IMR-90 (cell line): ENCODE results near the gene MT1X. TPM values are rescaled to one million over a fixed set of nuclear protein-coding genes. Genes with fewer than 3 reads are reported as not detected.

Experiments used
- ATAC-seq: fragments of 200-7000 bp; cut with Tn5 transposase; 2 replicates; pipeline ENCODE4 v1.9.1; 2020; ENCODE audit warnings: low read depth, mild to moderate bottlenecking, moderate library complexity
- BruUV-seq: library from RNA; stranded (reverse); fragments of 400-500 nt; replicated peaks from 2 replicates; lab custom pipeline; 2021; lab: Mats Ljungman, UMichigan
- CTCF ChIA-PET: fragments of 300-600 bp; formaldehyde crosslinking; extraction: SDS; loops from one replicate; lab custom pipeline; 2021; ENCODE audit warnings: antibody characterized with exemption; lab: Yijun Ruan, JAX
- POLR2A ChIA-PET: fragments of 300-600 bp; sonication (Branson Sonifier 250); formaldehyde crosslinking; loops from one replicate; lab custom pipeline; 2022; ENCODE audit warnings: antibody characterized with exemption; ENCODE audit not compliant: unreplicated experiment; lab: Charles Lee
- DNase-seq: peaks from one replicate; pipeline ENCODE4 v3.0.0; 2013
- H2AFZ ChIP-seq: replicated peaks from 2 replicates; pipeline ENCODE3; 2013; ENCODE audit warnings: low read length, mild to moderate bottlenecking; ENCODE audit not compliant: poor library complexity
- H2AK5ac ChIP-seq: 2 replicates; pipeline ENCODE4 v1.6.1; 2013; ENCODE audit warnings: low read depth, low read length, inconsistent platforms
- H2AK9ac ChIP-seq: replicated peaks from 2 replicates; pipeline ENCODE3; 2013; ENCODE audit warnings: mild to moderate bottlenecking, low read depth, low read length, moderate library complexity; ENCODE audit not compliant: poor library complexity
- H2BK120ac ChIP-seq: 2 replicates; pipeline ENCODE4 v1.6.1; 2013; ENCODE audit warnings: low read depth, low read length, inconsistent platforms
- H2BK15ac ChIP-seq: 3 replicates; pipeline ENCODE4 v1.6.1; 2013; ENCODE audit warnings: low read depth, low read length, inconsistent platforms
- H2BK20ac ChIP-seq: 2 replicates; pipeline ENCODE4 v1.6.1; 2013; ENCODE audit warnings: low read depth, mild to moderate bottlenecking, inconsistent platforms, low read length, moderate library complexity
- H2BK5ac ChIP-seq: 2 replicates; pipeline ENCODE4 v1.6.1; 2013; ENCODE audit warnings: mild to moderate bottlenecking, low read depth, low read length, inconsistent platforms; ENCODE audit not compliant: poor library complexity, severe bottlenecking
- H3K14ac ChIP-seq: replicated peaks from 2 replicates; pipeline ENCODE4 v1.6.1; 2013; ENCODE audit warnings: low read depth, low read length, inconsistent platforms
- H3K18ac ChIP-seq: 2 replicates; pipeline ENCODE4 v1.6.1; 2013; ENCODE audit warnings: low read depth, low read length, control low read depth
- H3K23ac ChIP-seq: 2 replicates; pipeline ENCODE4 v1.6.1; 2013; ENCODE audit warnings: low read depth, low read length, inconsistent platforms
- H3K27ac ChIP-seq: 2 replicates; pipeline ENCODE4 v1.5.1; 2013; ENCODE audit warnings: mild to moderate bottlenecking, control low read depth, low read length; ENCODE audit not compliant: insufficient read depth
- H3K27me3 ChIP-seq: 2 replicates; pipeline ENCODE4 v1.6.1; 2013; ENCODE audit warnings: low read length; ENCODE audit not compliant: control insufficient read depth, insufficient read depth
- H3K36me3 ChIP-seq: 2 replicates; pipeline ENCODE4 v1.6.1; 2013; ENCODE audit warnings: low read length, mixed read lengths; ENCODE audit not compliant: control insufficient read depth, insufficient read depth
- H3K4ac ChIP-seq: 2 replicates; pipeline ENCODE4 v1.6.1; 2013; ENCODE audit warnings: low read depth, low read length, inconsistent platforms
- H3K4me1 ChIP-seq: 2 replicates; pipeline ENCODE4 v1.6.1; 2013; ENCODE audit warnings: low read length, mixed read lengths; ENCODE audit not compliant: control insufficient read depth, insufficient read depth
- H3K4me2 ChIP-seq: 2 replicates; pipeline ENCODE4 v1.6.1; 2013; ENCODE audit warnings: low read depth, mild to moderate bottlenecking, control low read depth, low read length, moderate library complexity
- H3K4me3 ChIP-seq: 2 replicates; pipeline ENCODE4 v1.5.1; 2013; ENCODE audit warnings: low read depth, mild to moderate bottlenecking, control low read depth, low read length, moderate library complexity; ENCODE audit not compliant: insufficient read depth
- H3K56ac ChIP-seq: 2 replicates; pipeline ENCODE4 v1.6.1; 2013; ENCODE audit warnings: low read length, inconsistent platforms; ENCODE audit not compliant: insufficient read depth; ENCODE audit errors: extremely low read depth
- H3K79me1 ChIP-seq, 2 experiments: 2 replicates each; pipeline ENCODE4 v1.6.1; 2013; ENCODE audit warnings: low read length in 2 of 2, inconsistent platforms in 1 of 2, low read depth in 1 of 2
- H3K9ac ChIP-seq: 2 replicates; pipeline ENCODE4 v1.6.1; 2013; ENCODE audit warnings: low read depth, low read length, control low read depth
- H3K9me1 ChIP-seq: 2 replicates; pipeline ENCODE4 v1.6.1; 2013; ENCODE audit warnings: low read length, inconsistent platforms; ENCODE audit not compliant: insufficient read depth
- H3K9me3 ChIP-seq: 2 replicates; pipeline ENCODE4 v1.6.1; 2013; ENCODE audit warnings: low read length; ENCODE audit not compliant: control insufficient read depth, insufficient read depth
- H4K20me1 ChIP-seq: 2 replicates; pipeline ENCODE4 v1.6.1; 2013; ENCODE audit warnings: low read length, inconsistent platforms; ENCODE audit not compliant: insufficient read depth
- H4K5ac ChIP-seq: 2 replicates; pipeline ENCODE4 v1.6.1; 2013; ENCODE audit warnings: mild to moderate bottlenecking, low read depth, low read length, control low read depth
- H4K8ac ChIP-seq, 2 experiments: 2 replicates each; pipeline ENCODE4 v1.6.1; 2013; ENCODE audit warnings: low read depth in 2 of 2, low read length in 2 of 2, control low read depth in 1 of 2, inconsistent platforms in 1 of 2
- H4K91ac ChIP-seq: 2 replicates; pipeline ENCODE4 v1.6.1; 2013; ENCODE audit warnings: low read depth, low read length, inconsistent platforms; ENCODE audit not compliant: insufficient read depth
- BHLHE40 ChIP-seq: fragments of 150-350 bp; IDR thresholded peaks from 2 replicates; pipeline ENCODE4 v1.6.1; 2016; ENCODE audit warnings: mild to moderate bottlenecking, low read depth, low read length
- CEBPB ChIP-seq: IDR thresholded peaks from 2 replicates; pipeline ENCODE4 v1.6.1; 2012; ENCODE audit warnings: low read depth, low read length, improper control_type of control experiment
- CHD1 ChIP-seq: IDR thresholded peaks from 2 replicates; pipeline ENCODE4 v1.6.1; 2012; ENCODE audit warnings: low read depth, low read length, improper control_type of control experiment
- ELK1 ChIP-seq: fragments of 150-350 bp; IDR thresholded peaks from 2 replicates; pipeline ENCODE4 v1.6.1; 2016; ENCODE audit warnings: low read depth, mild to moderate bottlenecking, low read length, moderate library complexity, borderline replicate concordance
- MAFK ChIP-seq: IDR thresholded peaks from 2 replicates; pipeline ENCODE4 v1.6.1; 2012; ENCODE audit warnings: low read depth, low read length, improper control_type of control experiment
- MAZ ChIP-seq: IDR thresholded peaks from 2 replicates; pipeline ENCODE4 v1.6.1; 2012; ENCODE audit warnings: low read depth, mild to moderate bottlenecking, low read length, improper control_type of control experiment, moderate library complexity, borderline replicate concordance
- MXI1 ChIP-seq: IDR thresholded peaks from 2 replicates; pipeline ENCODE4 v1.6.1; 2012; ENCODE audit warnings: low read depth, mild to moderate bottlenecking, low read length, moderate library complexity, borderline replicate concordance
- NFE2L2 ChIP-seq: fragments of 150-350 bp; IDR thresholded peaks from 2 replicates; pipeline ENCODE4 v1.6.1; 2016; ENCODE audit warnings: low read depth, mild to moderate bottlenecking, low read length
- POLR2A ChIP-seq: IDR thresholded peaks from 2 replicates; pipeline ENCODE4 v1.6.1; 2012; ENCODE audit warnings: mild to moderate bottlenecking, low read depth, low read length
- RAD21 ChIP-seq: IDR thresholded peaks from 2 replicates; pipeline ENCODE4 v1.6.1; 2012; ENCODE audit warnings: low read length, improper control_type of control experiment
- RCOR1 ChIP-seq: IDR thresholded peaks from 2 replicates; pipeline ENCODE4 v1.6.1; 2012; ENCODE audit warnings: mild to moderate bottlenecking, low read length, improper control_type of control experiment; ENCODE audit not compliant: insufficient replicate concordance
- RFX5 ChIP-seq: IDR thresholded peaks from 2 replicates; pipeline ENCODE4 v1.8.0; 2012; ENCODE audit warnings: low read depth, mild to moderate bottlenecking, low read length, moderate library complexity
- SMC3 ChIP-seq: fragments of 150-350 bp; IDR thresholded peaks from 2 replicates; pipeline ENCODE4 v1.6.1; 2016; ENCODE audit warnings: low read depth, mild to moderate bottlenecking, antibody characterized with exemption, low read length, moderate library complexity
- USF2 ChIP-seq: fragments of 150-350 bp; IDR thresholded peaks from 2 replicates; pipeline ENCODE4 v1.6.1; 2017; ENCODE audit warnings: mild to moderate bottlenecking, antibody characterized with exemption, low read length, low read depth
- WGBS, 2 experiments: methylation state at CpG; one replicate each; pipeline versions ENCODE4 v1.1.5 to v1.1.7; 2013; ENCODE audit warnings: missing lambda C conversion rate in 2 of 2; ENCODE audit not compliant: insufficient read length in 1 of 2; ENCODE audit errors: extremely low coverage in 2 of 2; 5-methylcytosine and 5-hydroxymethylcytosine counted together
- dilution Hi-C: fragments of 300-500 bp; cut with HindIII; formaldehyde crosslinking; loops from one replicate; pipeline ENCODE4 v1.14.3; 2018; ENCODE audit warnings: low sequenced_read_pairs; ENCODE audit not compliant: unreplicated experiment
- in situ Hi-C: fragments of 300-500 bp; cut with MboI; formaldehyde crosslinking; loops from 3 replicates; pipeline ENCODE4 v1.14.3; 2019; ENCODE audit warnings: low sequenced_read_pairs, inconsistent platforms, mixed read lengths
- intact Hi-C: fragments of 100-400 bp; cut with micrococcal nuclease; formaldehyde crosslinking; loops from 2 replicates; pipeline ENCODE4 v1.10.0; 2022
- polyA plus RNA-seq, 3 experiments: library from polyadenylated mRNA; depleted of rRNA; stranded (reverse); fragments of >200 nt; gene quantifications; 2 replicates each; pipeline ENCODE4 v1.2.3, GENCODE V29; 2012; ENCODE audit warnings: low replicate concordance in 1 of 3
- total RNA-seq: library from RNA; depleted of rRNA; stranded (reverse); fragments of >200 nt; gene quantifications from 2 replicates; pipeline ENCODE4 v1.2.3, GENCODE V29; 2012

Gene MT1X
- total and polyA plus RNA-seq, 2 of the 4 experiments (the other 2 are of a cell fraction): 5.6 to 170 TPM

GRCh38 chr16:56728027-56728426, 45.8 kb downstream of the MT1X start:
- no peaks in the 10 kb centered on the region for H3K36me3 ChIP-seq
- no peaks in the 10 kb centered on the region for H3K9me3 ChIP-seq
- no peak overlapping the region for H2BK120ac ChIP-seq
- H3K4ac ChIP-seq: no peak overlapping the region
- no CpG with 5 or more reads among the region's 1 CpG for WGBS, 2 experiments
- H4K8ac ChIP-seq: no peak overlapping the region
- H2AK9ac ChIP-seq: no peak overlapping the region
- no peak overlapping the region for H3K14ac ChIP-seq
- H2BK20ac ChIP-seq: no peak overlapping the region
- H2BK5ac ChIP-seq: no peak overlapping the region
- no peak overlapping the region for H3K18ac ChIP-seq
- dilution Hi-C loops (no loop called here), in situ Hi-C loops (no loop called here), intact Hi-C loops (no loop called here)
- H4K20me1 ChIP-seq: no peaks in the 10 kb centered on the region; the same call in 1 of the 2 replicates
- no peaks in the 10 kb centered on the region for H3K27me3 ChIP-seq
- no peak overlapping the region for H2BK15ac ChIP-seq
- CTCF ChIA-PET: no interaction called here
- no peak overlapping the region for H3K23ac ChIP-seq
- no peak overlapping the region for H3K4me2 ChIP-seq
- no peak for DNase-seq
- POLR2A ChIA-PET: no interaction called here
- peaks cover 19 to 42% of the 10 kb centered on the region in 2 experiments for H3K79me1 ChIP-seq
- H3K9ac ChIP-seq: no peak overlapping the region
- H4K5ac ChIP-seq: no peak overlapping the region
- H3K4me1 ChIP-seq: 0 out of 2 replicates have a peak, but pooled peaks cover 1% of the 10 kb centered on the region
- no peak for ATAC-seq
- no peak overlapping the region for H2AFZ ChIP-seq
- H3K27ac ChIP-seq: no peak overlapping the region
- BruUV-seq: no TSS peak
- H3K9me1 ChIP-seq: 0 out of 2 replicates have a peak, but pooled peaks cover 2% of the 10 kb centered on the region
- no peak overlapping the region for H3K4me3 ChIP-seq
- no peak overlapping the region for H2AK5ac ChIP-seq
- H4K91ac ChIP-seq: no peak overlapping the region
- no peak overlapping the region for H3K56ac ChIP-seq
- TF ChIP-seq MXI1 (no peak), MAZ (no peak), CHD1 (no peak), BHLHE40 (no peak), MAFK (no peak), RCOR1 (no peak), SMC3 (no peak), RFX5 (no peak), POLR2A (no peak), CEBPB (no peak), USF2 (no peak), ELK1 (no peak), NFE2L2 (no peak), RAD21 (no peak)
